Epithelial cell of proximal tubule (primary cell): Measurements from ENCODE around the gene THRAP3. TPM values are rescaled to one million over a fixed set of nuclear protein-coding genes. Genes with fewer than 3 reads are reported as not detected.
"Not testable (repeated sequence)": the region's sequence is repeated elsewhere in the genome, so short reads cannot be mapped to it uniquely, and the experiment has no call there.

Experiments used
- DNase-seq: peaks from one replicate; pipeline ENCODE4 v3.0.0-alpha.2; 2011; ENCODE audit warnings: low read depth
- H3K4me3 ChIP-seq: 2 replicates; pipeline ENCODE4 v1.5.1; 2011; ENCODE audit warnings: low read depth, mild to moderate bottlenecking, low read length
- CTCF ChIP-seq: conservative IDR thresholded peaks from 2 replicates; pipeline ENCODE4 v1.5.1; 2012; ENCODE audit warnings: low read depth, mild to moderate bottlenecking, low read length
- total RNA-seq: library from RNA; depleted of rRNA; stranded (reverse); fragments of >200 nt; gene quantifications from 2 replicates; pipeline ENCODE4 v1.2.3, GENCODE V29; 2015

THRAP3 gene
- total RNA-seq, 1 donor from 2014 or later, result 62.9 TPM

DNA sequence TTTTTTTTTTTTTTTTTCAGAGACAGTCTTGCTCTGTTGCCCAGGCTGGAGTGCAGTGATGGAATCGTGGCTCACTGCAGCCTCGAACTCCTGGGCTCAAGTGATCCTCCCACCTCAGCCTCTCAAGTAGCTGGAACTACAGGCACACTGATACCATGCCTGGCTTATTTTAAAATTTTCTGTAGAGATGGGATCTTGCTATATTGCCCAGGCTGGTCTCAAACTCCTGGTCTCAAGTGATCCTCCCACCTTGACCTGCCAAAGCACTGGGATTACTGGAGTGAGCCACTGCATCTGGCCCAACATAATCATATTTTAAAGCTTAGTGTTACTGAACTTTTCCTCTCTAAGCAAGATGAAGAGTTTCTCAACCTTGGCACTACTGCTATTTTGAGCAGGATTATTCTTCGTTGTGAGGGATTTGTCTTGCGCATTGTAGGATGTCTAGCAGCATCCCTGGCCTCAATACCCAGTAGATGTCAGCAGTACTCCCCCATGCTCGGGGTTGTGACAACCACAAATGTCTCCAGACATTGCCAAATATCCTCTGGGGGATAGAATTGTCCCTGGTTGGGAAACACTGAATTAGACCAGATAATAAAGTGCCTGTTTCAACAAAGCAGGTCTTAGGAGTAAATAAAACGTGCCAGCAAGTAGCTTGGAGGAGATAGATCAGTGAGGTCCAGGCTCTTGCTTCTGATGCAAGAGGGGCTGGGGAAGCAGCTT, 15.1 kb upstream of the THRAP3 start:
- no peak for DNase-seq
- H3K4me3 ChIP-seq, result no peak overlapping the region
- no peak for TF ChIP-seq CTCF

DNA sequence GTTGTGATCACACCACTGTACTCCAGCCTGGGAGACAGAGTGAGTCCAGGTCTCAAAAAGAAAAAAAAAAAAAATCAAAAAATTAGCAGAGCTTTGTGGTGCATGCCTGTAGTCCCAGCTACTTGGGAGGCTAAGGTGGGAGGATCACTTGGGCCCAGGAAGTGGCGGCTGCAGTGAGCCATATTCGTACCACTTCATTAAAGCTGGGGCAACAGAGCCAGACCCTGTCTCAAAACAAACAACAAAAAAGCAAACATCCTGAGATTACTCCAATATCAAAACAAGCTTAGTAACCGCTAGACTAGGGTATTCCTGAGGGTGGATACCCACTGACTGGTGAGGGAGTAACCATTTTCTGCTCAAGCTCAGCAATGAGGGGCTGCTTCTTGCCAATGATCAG, 12.9 kb upstream of the THRAP3 start:
- no peak overlapping the region for H3K4me3 ChIP-seq
- no peak for DNase-seq
- no peak for TF ChIP-seq CTCF

- no peak for TF ChIP-seq CTCF
These were observed 12.4 kb upstream of the THRAP3 start for GRCh38 chr1:36211841-36212240.

GRCh38 chr1:36212782-36213181, 11.5 kb upstream of the THRAP3 start:
- H3K4me3 ChIP-seq, result no peak overlapping the region
- DNase-seq, result no peak
- TF ChIP-seq CTCF, result no peak

More at GRCh38 chr1:36211841-36212240, 12.4 kb upstream of the THRAP3 start:
- H3K4me3 ChIP-seq, result no peak overlapping the region
- no peak for DNase-seq

DNA sequence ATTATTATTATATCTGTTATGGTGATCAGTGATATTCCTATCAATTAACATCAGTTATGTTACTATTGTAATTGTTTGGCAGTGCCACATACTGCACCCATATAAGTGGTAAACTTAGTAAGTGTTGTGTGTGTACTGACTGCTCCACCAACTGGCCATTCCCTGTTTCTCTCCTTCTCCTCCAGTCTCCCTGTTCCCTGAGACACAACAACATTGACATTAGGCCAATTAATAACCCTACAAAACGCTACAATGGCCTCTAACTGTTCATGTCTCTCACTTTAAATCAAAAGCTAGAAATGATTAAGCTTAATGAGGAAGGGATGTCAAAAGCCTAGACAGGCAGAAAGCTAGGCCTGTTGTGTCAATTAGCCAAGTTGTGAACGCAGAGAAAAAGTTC, 6.6 kb upstream of the THRAP3 start:
- peak; percentile 62 for TF ChIP-seq CTCF
- peak; percentile 67 for DNase-seq
- no peak overlapping the region for H3K4me3 ChIP-seq

GRCh38 chr1:36221901-36222300, 2.3 kb upstream of the THRAP3 start:
- H3K4me3 ChIP-seq, DNase-seq: not testable (repeated sequence)

- DNase-seq, result no peak
- peak overlapping the region; percentile 99 for H3K4me3 ChIP-seq
- TF ChIP-seq CTCF, result no peak
These were observed 1.5 kb upstream of the THRAP3 start for GRCh38 chr1:36222481-36223380.
